C4-2B (cell line): Measurements from ENCODE around the gene GPN2.

Source experiments
- H3K27ac ChIP-seq: fragments of 450-650 bp; 2 replicates; pipeline ENCODE4 v1.5.1; 2017
- CTCF ChIP-seq: fragments of 450-650 bp; conservative IDR thresholded peaks from 2 replicates; pipeline ENCODE4 v1.5.1; 2017; ENCODE audit warnings: mild to moderate bottlenecking
- ZFX ChIP-seq: fragments of 450-650 bp; IDR thresholded peaks from 2 replicates; pipeline ENCODE4 v1.6.1; 2017

The GPN2 gene

GRCh38 chr1:26861889-26862378 is 28.1 kb downstream of the GPN2 start:
- no peak overlapping the region for H3K27ac ChIP-seq
- no peak for TF ChIP-seq ZFX
- TF ChIP-seq CTCF = no peak

GRCh38 chr1:26861286-26861701 is 28.8 kb downstream of the GPN2 start:
- TF ChIP-seq ZFX (no peak), CTCF (no peak; the same call in 1 of the 2 replicates)
- no peak overlapping the region for H3K27ac ChIP-seq

DNA sequence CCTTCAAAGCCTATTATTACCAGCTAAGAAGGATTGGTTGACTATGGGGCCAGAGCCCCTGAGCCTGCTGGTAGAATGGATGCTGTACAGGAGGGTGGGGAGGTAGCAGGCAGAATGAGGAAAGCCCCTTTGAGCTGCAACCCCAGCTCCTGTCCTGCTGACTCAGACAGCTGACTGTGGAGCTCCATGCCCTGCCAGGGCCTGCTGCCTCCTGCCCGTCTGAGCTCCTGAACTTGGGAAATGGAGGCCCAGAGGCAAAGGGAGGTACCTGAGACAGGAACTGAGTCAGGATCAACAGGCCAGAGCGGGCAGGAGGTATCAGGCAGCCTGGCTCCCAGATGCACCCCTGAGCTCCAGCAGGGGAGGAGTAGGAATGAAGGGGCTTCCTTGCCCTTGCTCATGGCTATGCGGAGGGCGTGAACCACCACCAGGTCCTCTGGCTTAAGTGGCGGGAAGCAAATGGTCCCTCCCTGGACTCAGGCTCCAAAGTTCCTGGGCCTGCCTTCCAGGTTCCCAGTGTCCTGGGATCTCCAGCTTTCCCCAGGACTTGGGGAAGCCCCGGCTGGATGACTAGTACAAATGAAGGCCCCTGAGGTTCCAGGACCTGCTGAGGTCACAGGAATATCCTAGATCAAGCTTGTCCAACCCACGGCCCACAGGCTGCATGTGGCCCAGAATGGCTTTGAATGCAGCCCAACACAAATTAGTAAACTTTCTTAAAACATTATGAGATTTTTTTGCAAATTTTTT is 31.0 kb downstream of the GPN2 start:
- TF ChIP-seq ZFX = no peak
- TF ChIP-seq CTCF = no peak
- H3K27ac ChIP-seq = no peak overlapping the region

- no peak overlapping the region for H3K27ac ChIP-seq
- no peak for TF ChIP-seq CTCF
- TF ChIP-seq ZFX = no peak
Measured at GRCh38 chr1:26858160-26858559, 31.9 kb downstream of the GPN2 start.

GRCh38 chr1:26857473-26858060 is 32.5 kb downstream of the GPN2 start:
- no peak overlapping the region for H3K27ac ChIP-seq
- TF ChIP-seq CTCF = no peak
- no peak for TF ChIP-seq ZFX

DNA sequence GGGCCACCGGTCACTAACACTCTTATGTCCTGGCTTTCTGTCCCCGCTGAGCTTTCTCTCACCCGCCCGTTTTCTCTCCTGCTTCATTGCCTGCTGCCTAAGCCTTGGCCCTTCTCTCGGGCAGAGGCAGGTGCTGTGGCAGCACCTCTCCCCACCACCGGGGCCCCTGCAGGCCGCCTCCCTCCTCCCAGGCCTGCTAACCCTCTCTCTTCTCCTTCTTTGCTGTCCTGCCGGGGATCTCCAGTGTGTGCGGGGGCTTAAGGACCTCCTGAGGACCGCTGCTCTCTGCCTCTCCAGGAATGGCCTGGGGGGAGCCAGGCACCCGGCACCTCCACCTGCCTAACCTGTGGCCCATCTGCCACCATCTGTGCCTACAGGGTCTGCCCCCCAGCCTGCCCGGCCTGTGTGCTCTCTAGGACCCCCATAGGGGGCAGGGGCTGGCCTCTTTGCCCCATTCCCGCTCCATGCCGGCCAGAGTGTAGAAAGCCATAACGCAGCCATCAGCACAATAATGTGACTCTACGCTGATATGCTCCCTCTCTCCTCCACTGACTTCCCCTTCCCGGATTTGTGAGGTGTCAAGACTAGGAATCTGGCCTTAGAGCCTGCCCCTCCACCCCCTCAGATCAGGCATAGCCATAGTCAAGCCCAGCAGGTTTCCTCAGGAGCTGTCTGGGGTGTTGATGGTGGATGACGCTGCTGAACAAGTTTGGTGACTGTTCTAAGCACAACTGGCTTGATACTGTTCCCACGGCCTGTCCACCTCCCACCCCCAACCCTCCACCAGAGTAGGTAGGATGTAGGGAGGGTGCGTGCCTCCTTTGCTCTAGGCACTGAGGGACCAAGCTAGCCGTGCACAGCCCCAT is 33.2 kb downstream of the GPN2 start:
- TF ChIP-seq CTCF (no peak), ZFX (no peak)
- H3K27ac ChIP-seq = no peak overlapping the region
